ENCODE data around the gene JMJD6.
A peak's percentile ranks its signal among the peaks of the same experiment; 100 is the strongest.

JMJD6 gene

DNA sequence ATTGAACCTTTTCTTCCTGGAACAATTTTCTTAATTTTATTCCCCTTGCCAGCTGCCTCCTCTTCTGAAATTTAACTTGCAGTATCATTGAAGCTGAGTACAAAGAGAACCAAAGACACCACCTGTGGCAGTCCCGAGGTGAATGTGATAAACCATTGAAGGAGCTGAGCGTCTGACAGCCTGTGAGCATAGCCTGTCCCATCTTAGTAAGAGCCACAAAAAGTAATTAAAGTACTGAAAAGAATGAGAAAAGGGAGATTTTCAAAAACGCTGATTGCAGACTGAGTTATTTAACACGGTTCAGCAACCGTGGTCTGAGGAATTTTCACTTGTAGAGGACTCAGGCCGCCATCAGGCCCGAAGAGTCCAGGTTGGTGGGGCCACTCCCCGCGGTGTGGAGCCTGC is 55.7 kb downstream of the JMJD6 start:
- peaks cover 31% of the 10 kb centered on the region for H3K4me1 ChIP-seq (ENCODE audit: insufficient read depth, low read length, poor library complexity, severe bottlenecking)
- H3K79me2 ChIP-seq (ENCODE audit: insufficient read depth, low read length) = peaks cover 18% of the 10 kb centered on the region
- no peaks in the 10 kb centered on the region for H3K9me2 ChIP-seq (replicated peaks; ENCODE audit: low read depth, low read length)
- H3K4me3 ChIP-seq (ENCODE audit: low read length, poor library complexity, severe bottlenecking) = peak overlapping the region; percentile 94
- H3K36me3 ChIP-seq (ENCODE audit: insufficient read depth, low read length) = no peaks in the 10 kb centered on the region
- H3K9me3 ChIP-seq (ENCODE audit: insufficient read depth, low read depth, low read length) = no peaks in the 10 kb centered on the region
- peak overlapping the region; percentile 77 for H3K4me2 ChIP-seq (ENCODE audit: low read depth, low read length, poor library complexity, severe bottlenecking)
- no peaks in the 10 kb centered on the region for H3F3A ChIP-seq (ENCODE audit: low read depth)
- TF ChIP-seq, protein P1, sequence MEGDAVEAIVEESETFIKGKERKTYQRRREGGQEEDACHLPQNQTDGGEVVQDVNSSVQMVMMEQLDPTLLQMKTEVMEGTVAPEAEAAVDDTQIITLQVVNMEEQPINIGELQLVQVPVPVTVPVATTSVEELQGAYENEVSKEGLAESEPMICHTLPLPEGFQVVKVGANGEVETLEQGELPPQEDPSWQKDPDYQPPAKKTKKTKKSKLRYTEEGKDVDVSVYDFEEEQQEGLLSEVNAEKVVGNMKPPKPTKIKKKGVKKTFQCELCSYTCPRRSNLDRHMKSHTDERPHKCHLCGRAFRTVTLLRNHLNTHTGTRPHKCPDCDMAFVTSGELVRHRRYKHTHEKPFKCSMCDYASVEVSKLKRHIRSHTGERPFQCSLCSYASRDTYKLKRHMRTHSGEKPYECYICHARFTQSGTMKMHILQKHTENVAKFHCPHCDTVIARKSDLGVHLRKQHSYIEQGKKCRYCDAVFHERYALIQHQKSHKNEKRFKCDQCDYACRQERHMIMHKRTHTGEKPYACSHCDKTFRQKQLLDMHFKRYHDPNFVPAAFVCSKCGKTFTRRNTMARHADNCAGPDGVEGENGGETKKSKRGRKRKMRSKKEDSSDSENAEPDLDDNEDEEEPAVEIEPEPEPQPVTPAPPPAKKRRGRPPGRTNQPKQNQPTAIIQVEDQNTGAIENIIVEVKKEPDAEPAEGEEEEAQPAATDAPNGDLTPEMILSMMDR (conservative IDR thresholded peaks at IDR 0.05; ENCODE audit: low read length) = no peak
- TF ChIP-seq EZH2phosphoT487 (IDR thresholded peaks at IDR 0.05; ENCODE audit: borderline replicate concordance) = no peak
- H3K27me3 ChIP-seq (ENCODE audit: insufficient read depth, low read length, poor library complexity, severe bottlenecking) = no peaks in the 10 kb centered on the region
- H2AFZ ChIP-seq (ENCODE audit: low read length) = no peak overlapping the region; the same call in 1 of the 2 replicates
- H4K20me1 ChIP-seq (ENCODE audit: insufficient read depth, low read length, poor library complexity, severe bottlenecking) = no peaks in the 10 kb centered on the region
- peak overlapping the region; percentile 72 for H3K9ac ChIP-seq (ENCODE audit: low read depth, low read length, poor library complexity, severe bottlenecking)

DNA sequence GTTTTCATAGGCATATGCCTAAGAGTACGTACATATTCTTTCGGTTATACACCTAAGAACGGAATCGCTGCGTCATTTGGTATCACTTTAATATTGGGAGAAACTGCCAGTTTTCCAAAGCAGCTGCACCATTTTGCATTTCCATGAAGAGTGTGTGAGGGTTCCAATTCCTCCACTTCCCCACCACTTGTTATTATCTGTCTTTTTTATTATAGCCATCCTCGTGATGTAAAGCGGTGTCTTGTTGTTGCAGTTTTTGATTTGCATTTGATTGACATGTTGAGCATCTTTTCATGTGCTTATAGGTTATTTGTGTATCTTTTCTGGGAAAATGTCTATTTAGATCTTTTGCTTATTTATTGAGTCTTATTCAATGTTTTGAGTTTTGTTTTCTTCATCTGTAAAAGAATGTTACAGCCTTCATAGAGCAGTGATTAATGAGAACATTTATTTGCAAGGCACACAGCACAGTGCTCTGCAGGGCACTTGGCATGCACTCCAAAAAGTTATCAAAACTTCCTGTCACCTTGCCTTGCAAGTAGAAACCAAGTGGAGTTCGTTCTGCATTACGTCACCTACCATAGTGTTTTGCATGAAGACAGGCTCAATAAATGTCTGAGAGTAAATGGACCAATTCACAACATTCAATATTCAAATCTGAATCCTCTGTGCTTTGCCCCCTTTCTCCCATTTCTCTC is 56.2 kb downstream of the JMJD6 start:
- Histone ChIP-seq H3K9me2 (replicated peaks; ENCODE audit: low read depth, low read length) (no peaks in the 10 kb centered on the region), H3K9ac (ENCODE audit: low read depth, low read length, poor library complexity, severe bottlenecking) (peak overlapping the region; percentile 72), H3K36me3 (ENCODE audit: insufficient read depth, low read length) (no peaks in the 10 kb centered on the region), H2AFZ (ENCODE audit: low read length) (no peak overlapping the region), H3K4me2 (ENCODE audit: low read depth, low read length, poor library complexity, severe bottlenecking) (no peak overlapping the region), H3K79me2 (ENCODE audit: insufficient read depth, low read length) (peaks cover 18% of the 10 kb centered on the region), H3K4me1 (ENCODE audit: insufficient read depth, low read length, poor library complexity, severe bottlenecking) (peaks cover 31% of the 10 kb centered on the region), H3K4me3 (ENCODE audit: low read length, poor library complexity, severe bottlenecking) (no peak overlapping the region), H3K9me3 (ENCODE audit: insufficient read depth, low read depth, low read length) (no peaks in the 10 kb centered on the region), H3F3A (ENCODE audit: low read depth) (no peaks in the 10 kb centered on the region), H4K20me1 (ENCODE audit: insufficient read depth, low read length, poor library complexity, severe bottlenecking) (no peaks in the 10 kb centered on the region), H3K27me3 (ENCODE audit: insufficient read depth, low read length, poor library complexity, severe bottlenecking) (no peaks in the 10 kb centered on the region)
- no peak for TF ChIP-seq EZH2phosphoT487 (IDR thresholded peaks at IDR 0.05; ENCODE audit: borderline replicate concordance)
- TF ChIP-seq, protein P1 (conservative IDR thresholded peaks at IDR 0.05; ENCODE audit: low read length) = no peak

Data from Loucy (cell line).